Choroid plexus epithelial cell (primary cell): ENCODE data around the gene CYP2C18.

Experiments
- DNase-seq: peaks from one replicate; pipeline ENCODE4 v3.0.0-alpha.2; 2010; ENCODE audit warnings: low read depth
- H3K4me3 ChIP-seq: 2 replicates; pipeline ENCODE4 v1.5.1; 2011; ENCODE audit warnings: low read depth, mild to moderate bottlenecking, control low read depth, low read length, moderate library complexity
- CTCF ChIP-seq: conservative IDR thresholded peaks from 2 replicates; pipeline ENCODE4 v1.5.1; 2011; ENCODE audit warnings: low read depth, mild to moderate bottlenecking, control low read depth, inconsistent platforms, low read length, moderate library complexity

Gene CYP2C18

GRCh38 chr10:94784256-94784655, 100.7 kb downstream of the CYP2C18 start:
- no peak for TF ChIP-seq CTCF
- H3K4me3 ChIP-seq = no peak overlapping the region
- no peak for DNase-seq

- DNase-seq = no peak
- no peak for TF ChIP-seq CTCF
These were observed 101.7 kb downstream of the CYP2C18 start for GRCh38 chr10:94785211-94785610.

More at GRCh38 chr10:94785211-94785610, 101.7 kb downstream of the CYP2C18 start:
- no peak overlapping the region for H3K4me3 ChIP-seq
